Activated T-cell treated with anti-CD3 and anti-CD28 coated beads, Interleukin-2, amount 50 U/mL, for 1 hour (primary cell): ENCODE measurements around the gene TCOF1.

Source experiments
- DNase-seq: peaks from one replicate; pipeline ENCODE4 v3.0.0-alpha.2; 2020

The TCOF1 gene

DNA sequence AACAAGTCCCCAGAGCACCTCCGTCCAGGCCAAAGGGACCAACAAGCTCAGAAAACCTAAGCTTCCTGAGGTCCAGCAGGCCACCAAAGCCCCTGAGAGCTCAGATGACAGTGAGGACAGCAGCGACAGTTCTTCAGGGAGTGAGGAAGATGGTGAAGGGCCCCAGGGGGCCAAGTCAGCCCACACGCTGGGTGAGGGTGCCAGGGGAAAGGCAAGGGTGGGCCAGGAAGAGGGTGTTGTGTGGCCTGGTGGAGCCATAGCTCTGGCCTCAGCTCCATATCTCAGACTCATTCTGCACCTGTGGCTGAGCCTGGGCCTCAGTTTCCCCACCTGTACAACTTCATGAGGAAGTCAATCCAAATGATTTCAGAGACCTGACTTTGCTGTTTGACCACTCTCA is 34.5 kb downstream of the TCOF1 start:
- no peak for DNase-seq

DNA sequence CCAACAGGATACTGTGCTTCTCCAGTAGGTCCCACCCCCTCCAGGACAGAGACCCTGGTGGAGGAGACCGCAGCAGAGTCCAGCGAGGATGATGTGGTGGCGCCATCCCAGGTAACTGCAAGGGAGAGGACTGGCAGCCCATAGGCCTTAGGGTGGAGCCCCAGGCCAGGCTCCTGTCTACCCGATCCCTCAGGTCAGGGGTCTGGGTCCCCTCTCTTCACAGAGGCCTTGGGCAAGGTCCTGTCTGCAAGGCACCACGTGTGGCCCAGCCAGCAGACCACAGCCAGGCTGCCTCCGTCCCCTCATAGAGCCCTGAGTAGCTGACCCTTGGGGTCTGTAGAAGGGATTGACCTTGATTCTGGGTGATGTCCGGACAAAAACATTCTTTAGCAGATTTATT is 35.2 kb downstream of the TCOF1 start:
- DNase-seq: no peak

DNA sequence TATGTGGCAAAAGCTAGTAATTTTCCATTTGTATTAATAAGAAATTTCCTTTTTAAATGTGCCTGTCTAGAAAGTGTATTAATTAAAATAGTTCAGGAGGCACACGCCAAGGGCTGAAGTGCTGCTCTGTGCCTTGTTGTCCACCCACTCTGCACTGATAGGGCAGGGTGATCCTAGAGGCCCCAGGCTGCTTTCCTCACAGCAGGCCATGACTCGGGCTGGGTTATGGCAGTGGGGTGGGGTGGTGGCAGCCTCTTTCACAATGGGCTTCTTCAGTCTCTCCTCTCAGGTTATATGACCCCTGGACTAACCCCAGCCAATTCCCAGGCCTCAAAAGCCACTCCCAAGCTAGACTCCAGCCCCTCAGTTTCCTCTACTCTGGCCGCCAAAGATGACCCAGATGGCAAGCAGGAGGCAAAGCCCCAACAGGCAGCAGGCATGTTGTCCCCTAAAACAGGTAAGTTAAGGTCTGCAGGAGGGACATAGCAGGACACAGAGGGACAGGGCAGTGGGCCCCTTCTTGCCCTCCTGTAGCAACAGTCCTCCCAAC is 35.7 kb downstream of the TCOF1 start:
- DNase-seq: no peak

DNA sequence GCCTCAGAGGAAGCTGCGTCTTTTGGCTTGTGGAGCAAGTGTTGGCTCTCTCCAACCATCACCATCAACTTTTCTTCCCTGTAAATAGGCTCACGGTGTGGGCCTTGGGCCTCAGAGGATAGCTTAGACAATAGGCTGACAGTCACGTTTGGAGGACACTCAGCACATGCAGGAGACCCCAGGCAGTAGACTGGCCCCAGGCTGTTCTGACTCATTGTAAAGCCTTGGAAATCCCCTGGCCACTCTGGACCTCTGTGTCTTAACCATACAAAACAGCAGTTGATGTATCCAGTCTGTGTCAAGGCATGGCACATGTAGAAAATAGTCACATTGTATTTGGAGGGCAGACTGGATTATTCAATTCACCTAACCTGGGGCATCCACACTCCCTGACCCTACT is 36.6 kb downstream of the TCOF1 start:
- DNase-seq: no peak

DNA sequence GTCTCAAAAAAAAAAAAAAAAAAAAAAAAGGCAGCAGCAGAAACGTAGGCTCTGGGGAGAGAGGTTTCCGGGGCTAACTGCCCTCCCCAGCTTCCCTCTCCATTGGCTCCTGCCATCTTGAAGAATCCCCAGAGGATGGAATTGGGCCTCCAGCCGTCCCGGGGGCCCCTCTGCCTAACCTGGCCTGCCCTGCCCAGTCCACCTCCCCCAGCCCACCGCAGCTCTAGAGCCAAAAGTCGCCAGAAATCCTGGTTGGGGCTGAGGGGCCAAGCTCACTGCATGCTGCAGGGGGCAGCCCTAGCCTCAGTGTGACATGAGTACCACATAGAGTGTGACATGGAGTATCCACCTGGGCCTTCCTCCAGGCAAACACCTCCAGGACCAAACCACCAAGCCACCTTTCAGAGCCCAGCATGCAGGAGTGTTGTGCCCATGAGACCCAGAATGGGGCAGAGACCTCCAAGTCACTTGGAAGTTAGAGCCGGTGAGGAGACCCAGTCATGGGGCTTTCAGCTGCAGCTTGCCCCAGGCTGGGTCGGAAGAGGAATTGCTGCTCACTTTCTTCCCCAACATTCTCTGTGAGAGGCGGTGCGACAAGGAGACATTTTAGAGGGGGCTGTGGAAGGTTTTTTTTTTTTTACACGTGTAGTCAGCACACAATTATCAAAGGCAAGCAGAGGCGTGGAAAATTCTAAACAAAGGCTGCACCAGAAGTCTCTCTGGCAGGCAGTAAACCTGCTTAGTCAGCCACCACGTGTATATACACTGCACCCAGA is 37.6 kb downstream of the TCOF1 start:
- DNase-seq: no peak

DNA sequence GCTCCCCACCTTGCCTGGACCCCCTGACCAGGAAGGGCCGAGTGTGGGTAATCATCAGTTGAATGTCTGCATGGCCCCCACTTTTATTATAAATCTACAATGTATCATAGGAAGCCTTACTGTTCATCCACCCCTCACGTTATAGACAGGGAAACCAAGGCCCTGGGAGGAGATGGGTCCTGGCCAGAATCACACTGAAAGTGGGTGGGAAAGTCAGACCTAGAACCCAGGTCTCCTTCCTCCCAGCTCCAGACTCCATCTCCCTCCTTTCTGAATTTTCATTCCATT is 38.1 kb downstream of the TCOF1 start:
- no peak for DNase-seq

DNA sequence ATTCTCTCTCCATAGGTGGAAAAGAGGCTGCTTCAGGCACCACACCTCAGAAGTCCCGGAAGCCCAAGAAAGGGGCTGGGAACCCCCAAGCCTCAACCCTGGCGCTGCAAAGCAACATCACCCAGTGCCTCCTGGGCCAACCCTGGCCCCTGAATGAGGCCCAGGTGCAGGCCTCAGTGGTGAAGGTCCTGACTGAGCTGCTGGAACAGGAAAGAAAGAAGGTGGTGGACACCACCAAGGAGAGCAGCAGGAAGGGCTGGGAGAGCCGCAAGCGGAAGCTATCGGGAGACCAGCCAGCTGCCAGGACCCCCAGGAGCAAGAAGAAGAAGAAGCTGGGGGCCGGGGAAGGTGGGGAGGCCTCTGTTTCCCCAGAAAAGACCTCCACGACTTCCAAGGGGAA is 38.8 kb downstream of the TCOF1 start:
- DNase-seq: no peak

DNA sequence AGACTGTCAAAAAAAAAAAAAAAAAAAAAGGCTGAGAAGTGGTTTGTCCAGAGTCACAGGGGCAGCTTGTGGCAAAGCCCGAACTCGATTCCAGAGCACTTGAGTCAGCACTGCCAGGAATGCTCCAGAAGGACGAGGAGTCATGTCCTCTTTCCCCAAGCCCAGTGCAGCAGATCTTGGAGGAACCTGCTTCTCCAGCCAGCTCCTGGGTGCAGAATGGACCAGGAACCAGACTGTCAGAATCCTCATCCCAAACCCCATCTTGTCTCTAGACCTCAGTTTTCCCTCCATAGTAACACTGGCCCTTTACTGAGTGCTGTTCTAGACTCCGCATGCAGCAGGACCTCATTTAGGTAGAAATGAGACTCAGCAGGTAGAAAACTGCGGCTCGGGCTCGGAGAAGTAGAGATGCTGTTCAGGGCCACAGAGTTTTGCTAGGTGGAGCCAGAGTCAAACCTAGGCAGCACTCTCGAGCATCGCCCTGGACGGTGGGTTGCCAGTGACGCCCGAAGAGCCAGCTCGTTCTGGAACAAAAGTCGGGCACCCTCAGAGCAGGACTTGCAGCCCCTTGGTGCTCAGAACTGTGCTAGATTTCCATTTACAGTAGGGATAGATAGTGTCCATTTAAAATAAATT is 39.8 kb downstream of the TCOF1 start:
- DNase-seq: no peak

DNA sequence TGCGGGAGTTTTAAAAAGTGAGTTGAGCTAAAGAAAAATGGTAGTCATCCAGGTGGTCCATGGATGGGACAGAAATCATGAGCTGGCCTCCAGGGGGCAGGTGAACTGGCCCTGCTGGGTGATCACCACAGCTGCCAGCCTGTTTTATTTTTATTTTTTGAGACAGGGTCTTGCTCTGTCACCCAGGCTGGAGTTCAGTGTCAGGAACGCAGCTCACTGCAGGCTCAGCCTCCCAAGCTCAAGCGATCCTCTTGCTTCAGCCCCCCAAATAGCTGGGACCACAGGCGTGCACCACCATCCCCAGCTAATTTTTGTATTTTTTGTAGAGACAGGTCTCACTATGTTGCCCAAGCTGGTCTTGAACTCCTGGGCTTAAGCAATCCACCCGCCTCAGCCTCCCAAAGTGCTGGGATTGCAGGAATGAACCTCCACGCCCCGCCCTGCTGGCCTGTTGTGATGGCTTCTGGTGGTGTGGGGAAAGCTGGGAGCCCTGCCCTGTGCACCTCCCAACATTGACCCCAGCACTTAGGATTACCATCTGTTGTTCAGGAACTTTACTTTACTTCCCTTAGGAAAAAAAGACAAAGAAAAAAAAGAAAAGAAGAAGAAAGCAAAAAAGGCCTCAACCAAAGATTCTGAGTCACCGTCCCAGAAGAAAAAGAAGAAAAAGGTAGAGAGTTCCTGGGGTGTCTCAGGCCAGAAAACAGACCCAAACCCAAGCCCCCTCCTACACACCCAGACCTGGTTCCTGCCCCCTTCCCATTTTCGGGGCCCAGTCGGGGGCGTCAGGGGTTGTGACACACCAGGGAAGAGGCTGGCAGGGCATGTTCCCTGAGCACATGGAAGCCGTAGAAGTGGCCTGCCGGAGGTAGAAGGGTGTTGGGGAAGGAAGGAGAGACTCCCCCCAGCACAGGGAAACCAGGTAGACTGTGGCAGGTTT is 40.6 kb downstream of the TCOF1 start:
- DNase-seq: no peak

DNA sequence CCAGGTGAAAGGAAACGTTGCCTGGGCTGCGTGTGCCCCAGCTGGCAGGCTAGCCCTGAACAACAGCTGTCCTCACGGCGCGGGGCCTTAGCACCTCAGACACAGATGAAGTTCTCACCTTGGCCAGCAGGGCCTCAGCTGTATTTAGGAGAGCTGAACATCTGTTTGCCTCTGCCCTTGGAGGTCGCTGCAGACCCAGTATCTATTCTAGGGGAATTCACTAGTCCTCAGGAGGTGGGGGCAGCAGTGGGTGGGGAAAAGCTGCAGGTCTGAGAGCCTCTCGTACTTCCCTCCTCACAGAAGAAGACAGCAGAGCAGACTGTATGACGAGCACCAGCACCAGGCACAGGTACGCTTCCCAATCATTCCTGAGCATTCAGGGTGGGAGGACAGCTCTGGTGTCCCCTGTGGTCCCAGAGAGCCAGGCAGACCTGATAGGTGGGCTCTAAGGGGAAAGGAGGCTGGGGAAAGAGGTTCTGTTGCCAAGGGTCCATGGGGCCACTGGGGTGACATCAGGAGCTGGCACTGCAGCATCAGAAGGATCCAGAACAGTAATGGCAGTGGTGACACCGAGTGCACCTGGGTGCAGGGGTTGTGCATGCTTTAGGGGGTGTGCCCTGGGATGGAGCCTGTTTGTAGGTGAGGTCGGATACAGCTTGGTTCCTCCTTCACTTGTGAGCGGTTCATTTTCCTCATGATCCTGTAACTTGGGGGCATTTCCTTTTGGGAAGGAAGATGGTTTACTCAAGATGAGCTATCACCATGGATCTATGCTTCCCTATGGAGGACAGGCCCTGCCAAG is 41.4 kb downstream of the TCOF1 start:
- peak; percentile 35 for DNase-seq

DNA sequence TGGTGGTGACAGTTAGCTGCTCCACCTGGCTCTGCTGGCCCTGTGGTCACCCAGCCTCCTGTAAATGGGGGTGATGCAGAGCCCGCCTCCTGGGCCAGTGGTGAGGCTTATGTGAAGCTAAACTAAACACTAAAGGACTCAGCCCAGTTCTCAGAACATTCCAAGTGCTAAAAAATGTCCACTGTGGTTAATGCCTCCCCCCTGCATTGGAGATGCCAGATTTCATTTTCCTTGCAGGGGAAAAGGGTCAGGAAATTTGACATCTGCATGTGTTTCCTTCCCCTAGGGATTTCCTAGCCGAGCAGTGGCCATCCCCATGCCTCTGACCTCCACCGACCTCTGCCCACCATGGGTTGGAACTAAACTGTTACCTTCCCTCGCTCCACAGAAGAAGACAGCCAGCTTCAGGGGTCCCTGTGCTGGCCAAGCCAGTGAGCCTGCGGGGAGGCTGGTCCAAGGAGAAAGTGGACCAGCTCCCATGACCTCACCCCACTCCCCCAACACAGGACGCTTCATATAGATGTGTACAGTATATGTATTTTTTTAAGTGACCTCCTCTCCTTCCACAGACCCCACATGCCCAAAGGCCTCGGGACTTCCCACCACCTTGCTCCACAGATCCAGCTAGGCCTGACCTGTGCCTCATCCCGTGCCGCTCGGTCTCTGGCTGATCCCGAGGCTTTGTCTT is 42.2 kb downstream of the TCOF1 start:
- DNase-seq: no peak

DNA sequence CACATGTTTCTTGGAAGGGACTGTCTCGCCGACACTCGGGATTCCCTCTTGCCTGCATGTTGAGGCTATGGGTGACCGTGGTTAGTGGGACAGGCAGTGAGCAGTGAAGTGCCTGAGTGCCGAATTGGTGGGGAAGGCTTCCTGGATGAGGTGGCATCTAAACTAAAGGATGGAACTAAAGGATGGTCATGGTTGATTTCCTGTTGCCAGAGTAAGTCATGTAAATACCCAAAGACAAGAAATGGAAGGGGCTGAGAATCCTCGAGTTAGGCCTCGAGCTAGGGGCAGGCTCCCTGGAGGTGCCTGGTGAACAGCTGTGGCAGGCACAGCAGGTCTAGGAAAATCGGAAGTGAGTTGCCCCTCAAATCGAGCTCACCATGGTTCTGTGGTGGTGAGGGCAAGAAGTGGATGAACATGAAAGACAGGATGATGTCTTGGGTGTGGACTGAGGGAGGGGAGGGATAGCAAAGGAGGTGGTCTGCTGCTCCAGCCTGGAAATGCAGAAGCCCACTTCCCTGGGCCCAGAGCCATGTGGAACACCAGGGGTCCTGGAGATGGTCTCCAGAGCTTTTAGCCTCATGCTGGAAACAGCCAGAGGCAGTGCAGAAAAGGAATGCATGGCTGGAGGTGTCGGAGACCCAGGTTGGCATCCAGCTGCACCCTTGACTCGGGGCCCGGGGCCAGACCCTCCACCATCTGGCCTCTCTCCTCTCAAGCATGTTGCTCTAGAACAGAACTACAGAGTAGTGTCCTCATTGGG is 43.0 kb downstream of the TCOF1 start:
- no peak for DNase-seq

DNA sequence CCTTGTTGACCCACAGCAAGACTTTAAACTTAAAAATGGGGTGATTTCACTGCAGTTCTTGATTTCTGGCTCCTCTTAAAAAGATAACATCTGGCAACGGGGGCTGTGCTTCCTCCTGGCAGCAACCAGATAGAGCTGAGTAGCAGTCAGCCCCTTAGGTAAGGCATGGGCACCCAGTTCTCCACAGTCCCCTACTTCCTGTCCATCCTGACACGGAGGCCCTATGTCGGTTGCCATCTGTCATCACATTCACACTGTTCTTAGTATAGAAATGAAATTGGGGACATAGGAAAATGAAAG is 43.5 kb downstream of the TCOF1 start:
- DNase-seq: no peak

DNA sequence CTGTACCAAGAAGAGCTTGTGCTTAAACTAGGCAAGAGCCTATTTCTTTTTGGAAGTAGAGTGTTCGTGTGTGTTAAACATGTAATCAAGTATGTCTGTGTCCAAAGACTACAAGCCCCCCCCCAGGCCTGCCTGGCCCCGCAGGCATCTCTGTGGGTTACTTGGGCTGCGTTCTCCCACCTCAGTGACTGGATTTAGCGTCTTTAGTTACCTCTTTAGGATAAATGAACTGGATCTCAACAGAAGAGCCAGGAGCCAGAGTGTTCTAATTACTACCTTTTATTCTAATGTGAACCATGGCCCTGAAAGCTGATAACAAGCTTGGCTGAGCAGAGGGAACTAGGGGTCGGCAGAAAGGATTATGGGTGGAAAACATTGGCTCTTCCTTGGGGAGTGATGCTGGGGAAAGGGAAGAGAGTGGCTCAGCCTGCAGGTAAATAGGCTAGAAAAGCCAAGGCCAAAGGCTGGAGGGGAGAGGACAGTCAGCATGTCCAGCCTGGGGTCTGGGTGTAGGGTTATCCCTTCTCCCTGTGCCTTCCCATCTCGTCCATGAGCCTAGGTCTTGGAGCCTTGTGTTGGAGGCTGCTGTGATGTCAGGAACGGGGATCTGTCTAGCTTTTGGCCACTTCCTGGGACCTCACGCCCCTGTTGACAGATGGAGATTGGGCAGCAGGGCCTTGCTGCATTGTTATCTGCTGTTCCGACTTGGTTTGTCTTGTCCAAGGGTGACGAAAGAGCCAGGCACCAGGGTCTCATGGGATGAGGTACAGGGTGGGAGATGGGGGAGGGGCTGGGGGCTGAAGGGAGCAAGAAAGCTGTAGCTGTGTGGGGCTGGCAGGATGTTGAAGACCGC is 44.1 kb downstream of the TCOF1 start:
- DNase-seq: no peak

DNA sequence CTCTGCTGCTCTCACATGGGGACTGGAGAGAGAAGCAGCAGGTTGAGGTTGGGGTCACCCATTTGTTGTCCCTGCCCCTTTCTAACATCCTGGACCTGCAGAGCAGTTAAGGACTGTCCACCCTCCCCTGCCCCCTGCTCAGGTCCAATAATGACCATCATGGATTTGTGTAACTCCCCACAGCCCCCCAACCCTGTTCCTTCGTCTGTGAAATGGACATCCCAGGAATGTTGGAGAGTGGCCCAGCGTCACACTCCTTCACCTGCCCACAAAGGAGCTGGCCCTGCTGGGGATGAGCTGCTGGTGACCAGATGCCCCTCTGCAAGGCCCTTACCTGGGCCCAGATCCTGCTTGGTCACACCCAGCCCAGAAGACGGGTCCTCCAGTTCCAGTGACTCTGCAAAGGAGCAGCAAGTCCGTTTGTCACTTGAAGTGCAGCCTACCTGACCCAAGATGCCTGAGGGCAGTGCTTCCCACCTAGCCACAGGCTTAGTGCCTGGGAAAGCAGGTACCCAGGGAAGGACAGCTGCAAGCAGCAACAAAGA is 44.8 kb downstream of the TCOF1 start:
- DNase-seq: no peak

DNA sequence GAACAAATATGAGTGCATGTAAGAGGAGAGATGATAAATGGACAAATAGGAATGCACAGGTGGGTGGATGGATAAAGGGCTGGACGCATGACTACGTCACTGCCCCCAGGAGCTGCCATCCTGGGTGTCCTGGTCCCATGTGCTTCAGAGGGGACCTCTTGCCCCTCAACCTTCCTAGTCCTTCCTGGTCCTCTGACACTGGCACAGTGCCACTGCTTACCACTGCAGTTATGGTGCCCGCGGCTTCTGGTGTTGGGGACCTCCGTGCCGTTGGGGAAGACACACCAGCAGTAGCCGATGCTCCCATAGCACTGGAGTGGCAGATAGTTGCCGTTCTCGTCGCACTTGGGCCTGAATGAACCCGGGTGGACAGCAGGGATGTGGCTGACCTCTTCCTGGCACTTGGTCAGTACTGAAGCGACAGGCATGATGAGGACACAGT is 45.4 kb downstream of the TCOF1 start:
- DNase-seq: no peak

DNA sequence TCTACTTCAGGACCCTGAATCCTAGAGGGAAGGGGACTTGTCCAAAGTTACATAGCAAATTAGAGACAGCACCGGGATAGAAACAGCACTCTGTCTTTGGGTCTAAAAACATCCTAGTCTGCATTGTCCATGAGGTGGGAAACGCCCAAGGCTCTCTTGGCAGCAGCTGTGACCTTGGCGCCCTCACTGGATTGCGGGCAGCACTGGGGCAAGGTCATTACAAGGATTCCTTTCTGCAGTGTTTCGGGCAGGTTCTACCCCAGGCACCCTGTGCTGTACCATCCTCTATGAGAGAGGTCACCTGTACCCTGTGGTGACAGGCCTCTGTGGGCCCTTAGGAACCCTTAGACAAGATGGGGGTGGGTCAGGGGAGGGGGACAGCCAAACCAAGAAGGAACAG is 46.6 kb downstream of the TCOF1 start:
- DNase-seq: no peak

DNA sequence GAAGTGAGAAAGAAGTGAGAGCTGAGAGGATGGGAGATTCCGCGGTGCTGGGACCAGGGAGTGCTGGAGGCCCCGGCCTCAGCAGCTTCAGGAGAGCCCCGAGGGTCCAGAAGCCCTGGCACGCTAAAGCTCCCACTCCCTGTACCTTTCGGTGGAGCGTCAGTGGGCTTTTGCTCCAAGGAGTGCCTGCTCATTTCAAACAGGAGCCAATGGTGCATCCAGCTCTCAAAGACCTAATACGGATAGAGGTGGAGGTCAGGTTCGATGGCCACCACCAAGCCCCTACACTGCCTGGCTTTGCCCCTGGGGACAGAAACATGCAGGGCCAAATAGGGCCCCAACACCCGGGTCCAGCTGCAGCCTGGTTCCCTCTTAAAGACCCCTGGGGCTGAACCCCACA is 47.0 kb downstream of the TCOF1 start:
- DNase-seq: no peak

DNA sequence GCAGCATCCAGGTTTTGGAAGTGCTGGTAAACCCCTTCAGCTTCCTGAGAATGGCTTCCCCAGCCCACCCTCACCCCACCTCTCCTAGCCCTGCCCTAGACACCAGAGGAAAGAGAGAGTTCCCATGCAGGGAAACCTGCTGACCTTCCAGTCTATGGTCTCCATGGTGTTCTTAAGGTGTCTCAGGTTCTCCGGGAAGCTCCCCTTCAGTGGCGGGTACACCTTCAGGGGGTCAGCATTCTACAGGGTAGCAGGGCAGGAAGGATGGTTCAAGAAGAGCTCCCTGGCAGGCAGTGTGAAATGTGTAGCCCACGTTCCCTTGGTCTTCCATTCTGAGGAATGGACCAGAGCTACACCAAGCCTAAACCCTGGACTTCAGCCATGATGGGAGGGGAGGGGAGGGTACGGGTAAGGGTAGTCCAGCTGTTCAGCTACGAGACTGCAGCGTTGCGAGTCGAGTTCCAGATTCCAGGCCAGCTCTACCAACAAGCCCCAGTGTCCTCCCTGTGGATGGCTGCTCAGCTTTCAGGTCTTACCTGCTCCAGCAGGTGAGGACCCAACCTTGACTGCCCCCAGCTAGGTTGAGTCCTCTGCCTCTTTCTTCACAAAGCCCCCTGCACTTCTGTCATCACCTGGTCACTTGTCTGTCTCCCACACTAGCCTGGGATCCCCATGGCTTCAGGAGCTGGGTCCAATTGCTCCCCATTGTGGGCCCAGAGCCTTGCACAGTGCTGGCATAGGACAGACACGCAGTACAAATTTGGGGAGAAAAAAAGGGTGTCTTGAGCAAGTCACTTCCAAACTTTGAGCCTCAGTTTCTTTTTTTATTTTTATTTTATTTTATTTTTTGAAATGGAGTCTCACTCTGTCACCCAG is 47.7 kb downstream of the TCOF1 start:
- no peak for DNase-seq
